Measurements from ENCODE around the gene OGFOD2.

Gene OGFOD2

DNA sequence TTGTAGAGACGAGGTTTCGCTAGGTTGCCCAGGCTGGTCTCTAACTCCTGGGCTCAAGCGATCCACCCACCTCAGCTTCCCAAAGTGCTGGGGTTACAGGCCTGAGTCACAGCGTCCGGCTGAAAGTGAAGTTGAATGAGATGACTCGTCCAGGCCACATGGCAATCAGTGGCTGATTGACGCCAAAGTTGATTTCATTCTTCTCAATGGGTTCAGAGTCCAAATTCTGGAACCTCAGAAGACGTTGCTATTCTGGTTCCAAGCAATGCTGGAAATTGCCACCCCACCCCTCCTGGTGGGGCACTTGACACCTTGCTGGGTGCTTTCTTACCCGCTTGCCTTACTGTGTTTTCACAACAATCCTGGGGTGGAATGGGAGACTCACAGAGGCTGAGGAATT is 23.6 kb upstream of the OGFOD2 start:
- DNase-seq, result no peak

DNA sequence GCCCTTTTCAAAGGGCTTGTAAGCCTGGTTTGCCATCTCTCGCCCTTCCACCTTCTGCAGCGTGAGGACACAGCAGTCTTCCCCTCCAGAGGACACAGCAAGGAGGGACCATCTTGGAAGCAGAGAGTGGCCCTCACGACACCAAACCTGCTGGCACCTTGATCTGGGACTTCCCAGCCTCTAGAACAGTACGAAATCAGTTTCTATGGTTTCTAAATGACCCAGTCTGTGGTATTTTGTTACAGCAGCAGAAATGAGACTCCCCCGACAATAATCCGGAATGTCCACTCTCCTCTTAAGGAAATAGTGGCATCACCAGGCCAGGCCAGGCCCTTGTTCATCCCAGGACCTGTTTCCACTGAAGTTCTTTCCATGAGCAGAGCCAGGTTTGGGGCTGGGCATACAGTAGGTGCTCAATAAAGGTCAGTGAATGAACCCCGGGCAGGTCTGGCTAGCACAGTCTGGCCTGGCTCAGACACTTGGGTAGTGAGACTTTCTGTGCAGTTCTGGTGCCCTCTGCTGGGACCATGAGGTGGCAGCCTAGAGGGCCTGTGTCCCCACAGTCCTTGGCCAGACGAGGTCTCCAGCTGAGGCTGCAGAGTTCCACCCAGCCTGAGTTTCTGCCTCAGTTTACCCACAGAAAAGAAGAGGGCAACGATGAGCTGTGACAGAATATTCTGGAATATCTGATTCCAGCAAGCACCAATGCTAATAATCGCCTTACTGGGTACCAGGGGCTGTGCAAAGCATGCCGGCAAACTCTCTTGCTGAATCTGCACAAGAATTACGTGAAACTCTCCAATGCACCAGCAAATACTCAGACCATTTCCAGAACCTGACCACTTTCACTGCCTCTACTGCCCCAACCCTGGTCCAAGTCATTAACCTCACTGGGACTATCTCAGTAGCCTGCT is 22.8 kb upstream of the OGFOD2 start:
- peak in 49 of 56 donors; percentile 18 to 86 (median 61) for DNase-seq

DNA sequence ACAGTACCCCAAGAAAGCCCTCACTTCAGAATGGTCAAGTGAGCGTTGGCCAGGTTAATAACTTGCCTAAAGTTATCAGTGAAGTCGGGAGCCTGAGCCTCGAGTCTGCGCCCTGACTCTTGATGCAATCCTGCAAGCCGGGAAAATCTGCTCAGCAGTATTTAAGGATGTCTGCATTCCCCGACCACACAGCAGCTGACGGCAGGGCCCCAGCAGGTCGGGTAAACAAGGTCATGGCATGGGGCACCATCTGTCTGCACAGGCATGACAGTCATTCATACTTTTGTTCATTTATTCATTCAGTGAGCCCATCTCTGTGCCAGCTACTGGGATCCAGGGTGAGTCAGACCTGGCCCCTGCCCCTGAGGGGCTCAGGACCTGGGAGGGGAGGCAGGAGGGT is 19.9 kb upstream of the OGFOD2 start:
- DNase-seq, result no peak

DNA sequence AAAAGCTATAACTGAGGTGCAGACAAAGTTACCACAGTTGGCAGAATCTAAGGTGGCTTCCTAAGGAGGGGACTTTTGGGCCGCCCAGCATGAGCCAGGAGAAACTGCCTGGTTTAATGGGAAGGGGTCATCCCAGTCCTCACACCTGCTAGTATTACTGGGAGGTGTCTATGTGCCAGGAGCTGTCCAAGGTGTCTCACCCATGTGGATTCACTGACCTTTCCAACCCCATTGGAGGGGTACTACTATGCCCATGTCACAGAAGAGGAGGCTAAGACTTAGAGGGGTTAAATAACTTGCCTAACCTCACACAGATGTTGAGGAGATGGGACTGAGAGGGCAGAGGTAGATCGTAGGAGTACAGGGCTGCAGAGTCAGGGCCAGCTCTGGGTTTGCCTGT is 19.0 kb upstream of the OGFOD2 start:
- no peak for DNase-seq

DNA sequence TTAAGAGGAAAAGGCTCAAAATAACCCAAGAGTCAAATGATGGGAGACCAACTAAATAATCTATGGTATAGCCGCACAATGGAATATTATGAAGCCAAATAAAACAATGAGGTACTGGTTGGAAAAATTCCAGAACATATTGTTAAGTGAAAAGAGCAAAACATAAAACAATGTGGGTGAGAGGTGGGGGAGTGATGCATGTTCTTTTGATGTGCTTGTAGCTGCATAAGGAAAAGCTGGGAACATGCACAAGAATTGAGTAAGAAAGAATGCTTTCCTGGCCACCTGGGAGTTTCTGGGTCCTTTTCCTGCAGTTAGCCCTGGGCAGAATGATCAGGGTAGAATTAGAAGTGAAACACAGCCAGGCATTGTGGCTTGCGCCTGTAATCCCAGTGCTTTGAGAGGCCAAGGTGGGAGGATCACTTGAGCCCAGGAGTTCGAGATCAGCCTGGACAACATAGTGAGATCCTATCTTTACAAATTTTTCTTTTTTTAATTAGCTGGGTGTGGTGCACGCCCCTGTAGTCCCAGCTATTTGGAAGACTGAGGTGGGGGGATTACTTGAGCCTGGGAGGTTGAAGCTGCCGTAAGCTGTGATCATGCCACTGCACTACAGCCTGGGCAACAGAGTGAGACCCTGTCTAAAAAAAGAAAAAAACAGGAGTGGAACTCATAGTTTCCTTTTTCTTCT is 16.7 kb upstream of the OGFOD2 start:
- no peak for DNase-seq

DNA sequence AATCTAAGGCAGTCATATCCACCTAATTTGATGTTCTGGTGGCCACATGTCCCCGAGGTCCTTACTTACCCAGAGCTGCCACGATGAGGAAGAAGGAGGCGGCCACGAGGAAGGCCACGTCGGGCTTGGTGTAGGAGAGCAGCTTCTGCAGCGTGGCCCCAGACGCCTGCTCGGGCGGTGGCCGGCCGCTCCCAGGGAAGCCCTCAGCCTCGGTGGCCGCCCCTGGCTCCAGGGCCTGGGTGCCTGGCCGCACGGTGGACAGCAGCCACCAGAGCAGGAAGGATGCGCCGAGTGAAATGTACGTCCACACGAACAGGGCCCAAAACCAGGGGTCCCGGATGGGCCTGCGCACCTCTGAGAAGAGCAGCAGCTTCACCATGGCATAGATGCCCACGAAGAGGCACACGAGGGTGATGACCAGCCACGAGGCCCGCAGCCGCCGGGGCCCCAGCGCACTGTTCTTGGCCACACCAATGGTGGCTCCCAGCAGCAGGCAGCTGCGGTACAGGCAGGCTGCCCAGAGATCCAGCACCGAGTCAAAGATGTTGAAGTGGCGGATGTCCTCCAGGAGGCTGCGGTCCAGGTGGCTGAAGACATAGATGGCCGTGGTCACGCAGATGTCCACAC is 15.4 kb upstream of the OGFOD2 start:
- no peak for DNase-seq

DNA sequence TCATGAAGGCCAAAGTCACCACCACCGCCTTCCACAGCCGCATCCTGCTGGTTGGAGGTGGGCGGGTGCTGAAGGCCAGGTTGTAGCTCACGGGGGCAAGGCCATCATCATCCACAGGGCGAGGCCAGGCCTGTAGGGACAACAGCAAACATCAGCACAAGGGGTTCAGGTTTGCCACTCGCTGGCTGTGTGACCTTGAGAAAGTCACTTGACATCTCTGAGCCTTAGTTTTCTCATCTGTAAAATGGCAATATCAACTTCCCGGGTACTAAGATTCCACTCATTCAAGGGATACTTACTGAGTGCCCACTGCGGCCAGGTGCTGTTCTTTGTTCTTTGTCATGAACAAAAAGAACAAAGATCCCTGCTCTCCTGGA is 14.9 kb upstream of the OGFOD2 start:
- DNase-seq, result no peak

DNA sequence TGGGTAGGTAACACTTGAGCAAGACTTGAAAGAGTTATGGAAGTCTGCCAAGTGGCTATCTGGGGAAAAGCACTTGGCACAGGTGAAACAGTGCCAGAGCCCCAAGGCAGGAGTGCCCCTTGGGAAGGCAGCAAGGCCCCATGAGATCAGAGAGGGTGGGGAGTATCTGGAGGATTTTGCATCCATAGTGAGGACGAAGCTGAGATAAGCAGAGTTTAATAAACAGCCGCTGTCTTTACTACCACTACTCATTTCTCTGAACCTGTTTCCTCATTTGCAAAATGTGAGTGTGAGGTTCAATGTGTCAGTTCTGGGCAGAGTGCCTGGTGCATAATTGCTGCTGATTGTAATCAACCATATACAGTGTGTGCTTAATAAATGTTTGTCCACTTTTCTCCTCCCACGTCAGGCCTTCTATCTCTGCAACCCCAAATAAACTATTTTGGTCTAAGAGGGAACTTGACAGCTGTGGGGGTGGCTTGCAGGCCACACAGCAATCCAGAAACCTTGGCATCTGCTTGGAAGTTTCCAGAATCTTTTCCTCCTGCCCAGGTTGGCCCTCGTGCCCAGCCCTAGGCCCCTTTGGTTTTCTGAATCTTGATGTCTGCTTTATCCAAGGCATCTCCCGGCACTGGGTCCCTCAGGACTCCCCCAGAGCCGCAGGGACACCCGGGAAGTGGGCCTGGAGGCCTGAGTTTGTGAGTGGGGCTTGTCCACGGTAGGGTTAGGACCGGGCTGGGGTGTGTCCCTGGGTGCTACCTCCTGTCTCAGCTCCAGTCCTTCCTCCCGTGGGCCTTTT is 13.3 kb upstream of the OGFOD2 start:
- no peak for DNase-seq

DNA sequence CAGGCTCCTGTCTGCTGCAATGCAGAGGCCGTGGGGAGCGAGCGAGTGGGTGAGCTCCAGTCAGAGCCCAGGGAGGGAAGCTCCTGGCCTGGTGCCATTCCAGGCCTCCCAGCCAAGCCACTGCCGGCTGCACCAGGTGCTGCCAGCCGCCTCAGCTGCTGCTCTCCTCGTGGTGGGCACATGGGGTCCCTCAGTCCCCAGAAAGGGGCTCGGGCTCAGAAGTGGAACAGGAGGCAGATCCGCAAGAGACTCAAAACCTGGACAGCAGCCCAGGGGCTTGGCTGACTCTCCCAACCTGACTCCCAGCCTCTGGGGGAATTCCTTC is 11.1 kb upstream of the OGFOD2 start:
- peak in 15 of 56 donors; percentile 8 to 60 (median 34) for DNase-seq

DNA sequence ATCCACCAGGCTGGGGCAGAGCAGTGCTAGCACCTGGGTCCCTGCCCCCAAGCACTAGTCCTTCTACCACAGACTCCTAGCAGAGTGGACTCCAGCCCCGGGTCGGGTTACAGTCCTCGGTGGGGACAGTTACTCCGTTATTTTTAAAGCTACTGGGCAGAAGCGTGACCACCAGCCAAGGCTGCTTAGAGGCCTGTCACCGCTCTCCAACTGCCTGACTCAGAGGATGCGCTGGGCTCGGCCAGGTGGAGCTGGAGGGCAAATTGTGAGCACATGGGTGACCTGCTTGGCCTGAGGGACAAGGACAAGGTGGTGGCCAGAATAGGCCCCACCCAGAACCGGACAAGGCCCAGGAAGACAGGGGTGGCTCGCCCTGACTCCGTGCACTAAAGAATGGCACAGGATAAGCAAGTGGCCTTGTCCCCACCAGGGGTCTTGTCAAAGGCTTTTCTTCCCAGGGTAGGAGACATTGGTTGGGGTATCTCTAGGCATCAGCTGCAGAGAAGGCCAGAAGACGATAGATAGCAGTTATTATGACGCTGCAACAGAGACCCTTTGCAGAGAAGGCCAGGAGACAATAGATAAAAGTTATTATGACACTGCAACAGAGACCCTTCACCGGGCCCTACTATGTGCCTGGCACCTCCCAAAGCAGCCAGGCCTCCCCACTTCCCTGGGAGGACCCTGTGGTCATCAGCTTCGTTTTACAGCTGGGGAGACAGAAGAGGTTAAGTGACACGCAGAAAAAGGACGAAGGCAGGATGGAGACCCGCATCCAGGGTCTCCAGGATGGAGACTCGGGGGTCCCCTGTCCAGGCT is 10.4 kb upstream of the OGFOD2 start:
- DNase-seq, result no peak

DNA sequence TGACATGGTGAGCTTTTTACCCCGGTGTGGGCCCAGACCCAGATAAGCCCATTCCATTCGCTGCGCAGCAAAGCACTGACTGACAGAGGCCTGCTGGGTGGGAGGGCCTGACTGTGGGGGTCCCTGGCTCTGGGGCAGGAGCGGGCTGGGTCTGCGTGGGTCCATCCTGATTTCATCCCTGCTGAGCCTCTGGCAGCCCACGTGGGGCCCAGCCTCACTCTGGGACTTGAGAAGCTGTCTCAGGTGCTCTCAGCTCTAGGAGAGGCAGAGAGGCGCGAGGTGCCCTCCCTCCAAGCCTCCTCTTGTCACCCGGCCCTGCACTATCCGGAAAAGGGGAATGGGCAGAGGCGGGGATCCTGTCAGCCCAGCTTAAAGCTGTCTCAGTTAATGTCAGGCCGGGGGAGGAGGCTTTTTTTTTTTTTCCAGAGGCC is 9.7 kb upstream of the OGFOD2 start:
- DNase-seq, result peak in 3 of 56 donors; percentile 15 to 29 (median 22)

DNA sequence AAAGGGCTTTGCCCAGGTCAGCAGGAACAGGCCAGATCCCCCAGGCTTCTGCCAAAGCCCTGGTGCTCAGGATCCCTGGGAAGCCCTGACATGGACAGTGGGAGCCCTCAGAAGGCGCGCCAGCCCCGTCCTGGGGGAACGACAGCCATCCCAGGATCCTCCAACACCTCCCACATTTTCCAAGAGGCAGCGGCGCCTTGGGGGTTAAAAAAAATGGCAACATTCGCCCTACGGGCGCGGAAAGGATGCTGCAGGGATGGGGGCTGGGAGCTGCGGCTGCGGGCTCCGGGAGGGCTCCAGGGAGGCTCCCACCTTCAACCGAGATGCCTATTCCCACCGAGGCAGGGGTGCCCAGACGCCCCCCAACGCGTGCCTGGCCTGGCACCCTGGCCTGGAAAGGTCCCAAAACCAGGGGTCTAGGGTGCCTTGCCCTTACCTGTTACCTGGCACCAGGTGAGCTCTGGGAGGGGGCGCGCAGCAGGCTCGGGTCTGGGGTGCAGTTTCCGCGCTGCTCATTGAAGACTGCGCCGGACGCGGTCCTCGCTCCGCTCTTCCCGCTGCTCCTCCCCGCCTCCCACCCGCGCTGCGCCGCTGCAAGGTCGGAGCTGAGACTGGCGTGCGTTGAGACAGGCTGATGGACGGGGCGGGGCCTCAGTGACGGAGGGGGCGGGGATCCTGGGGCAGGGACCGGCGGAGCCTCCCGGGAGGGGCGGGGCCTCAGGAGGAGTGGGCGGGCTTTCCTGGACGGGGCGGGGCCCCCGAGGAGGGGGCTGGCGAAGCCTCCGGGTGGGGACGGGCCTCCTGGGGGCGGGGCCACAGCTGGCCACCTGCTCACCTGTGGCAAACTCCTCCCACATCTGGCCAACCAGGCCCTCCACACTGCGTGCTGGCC is 8.9 kb upstream of the OGFOD2 start, which contains the start of gene ABCB9:
TSS of gene ABCB9 (minus strand) at position 613 of the 892 bp plus-strand sequence. CDS start 6,228 bp downstream, outside the sequence.
- peak in 54 of 56 donors; percentile 41 to 96 (median 84) for DNase-seq

DNA sequence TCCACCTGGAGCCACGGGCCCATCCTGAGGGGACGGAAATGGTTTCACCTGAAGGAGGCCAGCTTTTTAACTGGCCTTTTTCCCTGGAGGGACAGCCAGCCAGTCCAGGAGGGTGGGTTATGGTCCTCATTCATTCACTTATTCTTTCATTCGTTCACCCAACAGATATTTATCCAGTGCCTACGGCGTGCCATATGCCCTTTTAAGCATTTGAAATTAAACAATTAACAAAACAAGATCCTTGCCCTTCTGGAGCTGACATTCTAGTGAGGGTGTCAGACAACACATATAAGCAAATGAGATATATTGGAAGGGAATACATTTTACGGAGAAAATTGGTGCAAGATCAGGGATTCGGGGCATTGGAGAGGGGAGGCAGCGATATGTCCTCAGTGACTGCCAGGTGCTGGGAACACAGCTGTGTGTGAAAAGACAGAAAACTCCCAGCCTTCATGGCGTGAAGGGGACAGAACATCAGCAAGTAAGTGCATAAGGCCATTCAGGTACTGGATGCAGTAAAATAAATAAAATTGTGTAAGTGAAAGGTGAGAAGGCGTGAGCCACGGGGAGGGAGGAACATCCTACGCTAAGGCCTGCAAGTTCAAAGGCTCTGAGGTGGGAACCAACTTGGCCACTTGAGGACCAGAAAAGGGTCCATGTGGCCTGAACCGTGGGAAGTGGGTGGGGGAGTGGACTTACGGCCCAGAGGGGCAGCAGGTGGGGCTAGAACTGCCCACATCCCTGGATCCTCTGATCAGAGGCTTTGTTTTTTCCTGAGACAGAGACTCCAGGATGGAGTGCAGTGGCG is 8.1 kb upstream of the OGFOD2 start:
- DNase-seq, result no peak

DNA sequence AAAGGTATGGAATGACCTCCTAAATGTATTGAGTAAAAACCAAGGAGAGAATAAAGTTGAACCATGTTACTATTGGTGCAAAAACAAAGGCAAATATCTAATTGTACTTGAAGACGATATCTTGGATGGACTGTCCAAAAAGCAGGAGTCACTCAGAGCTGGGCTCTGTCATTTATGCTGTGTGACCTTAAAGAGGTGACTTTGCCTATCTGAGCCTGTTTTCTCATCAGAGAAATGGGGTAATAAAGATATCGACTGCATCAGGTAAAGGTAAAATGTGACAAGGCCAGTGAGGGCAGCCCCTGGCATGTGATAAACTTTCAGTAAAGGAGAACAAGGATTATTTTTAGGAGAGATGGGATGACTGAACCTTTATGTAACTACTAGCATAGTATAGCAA is 6.9 kb upstream of the OGFOD2 start:
- no peak for DNase-seq

DNA sequence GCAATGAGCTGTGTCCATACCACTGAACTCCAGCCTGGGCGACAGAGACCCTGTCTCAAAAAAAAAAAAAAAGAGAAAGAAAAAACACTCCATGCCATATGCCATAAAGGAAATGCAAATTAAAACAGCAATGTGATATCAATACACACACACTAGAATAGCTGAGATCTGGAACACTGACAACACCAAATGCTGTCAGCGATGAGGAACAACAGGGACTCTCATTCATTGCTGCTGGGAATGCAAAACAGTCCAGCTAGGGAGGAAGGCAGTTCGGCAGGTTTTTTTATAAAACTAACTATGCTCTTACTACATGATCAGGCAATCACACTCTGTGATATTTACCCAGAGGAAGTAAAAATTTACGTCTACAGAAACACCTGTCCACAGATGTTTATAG is 5.4 kb upstream of the OGFOD2 start:
- peak in 9 of 56 donors; percentile 10 to 47 (median 33) for DNase-seq

DNA sequence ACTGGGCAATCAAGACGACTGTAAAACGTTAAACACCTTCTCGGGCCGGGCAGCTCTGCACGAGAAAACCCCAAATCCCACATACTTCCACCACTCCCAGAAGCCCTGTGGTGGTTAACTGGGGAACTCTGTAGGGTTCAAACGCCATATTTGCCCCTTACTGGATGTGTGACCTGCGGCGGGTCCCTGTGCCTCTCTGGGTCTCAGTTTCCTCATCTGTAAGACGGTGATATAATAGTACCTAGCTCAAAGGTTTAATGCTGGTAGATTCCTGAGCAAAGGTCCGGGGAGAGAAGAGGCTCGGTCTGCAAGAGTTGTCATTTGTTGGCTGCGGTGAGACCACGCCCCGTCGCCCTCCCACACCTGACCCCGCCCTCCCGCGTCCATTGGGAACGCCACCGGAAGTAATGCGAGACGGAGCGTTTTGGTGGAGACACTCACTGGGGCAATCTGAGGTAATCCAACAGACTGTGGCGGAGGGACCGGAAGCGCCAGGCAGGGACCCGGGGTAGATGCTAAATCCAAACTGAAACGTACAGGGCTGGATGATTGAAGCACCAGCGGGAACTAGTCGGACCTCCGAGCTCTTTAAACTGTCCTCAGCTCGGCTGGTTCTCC is 661 bp upstream of the OGFOD2 start:
- DNase-seq, result peak; percentile 90 to 99 (median 97)

DNA sequence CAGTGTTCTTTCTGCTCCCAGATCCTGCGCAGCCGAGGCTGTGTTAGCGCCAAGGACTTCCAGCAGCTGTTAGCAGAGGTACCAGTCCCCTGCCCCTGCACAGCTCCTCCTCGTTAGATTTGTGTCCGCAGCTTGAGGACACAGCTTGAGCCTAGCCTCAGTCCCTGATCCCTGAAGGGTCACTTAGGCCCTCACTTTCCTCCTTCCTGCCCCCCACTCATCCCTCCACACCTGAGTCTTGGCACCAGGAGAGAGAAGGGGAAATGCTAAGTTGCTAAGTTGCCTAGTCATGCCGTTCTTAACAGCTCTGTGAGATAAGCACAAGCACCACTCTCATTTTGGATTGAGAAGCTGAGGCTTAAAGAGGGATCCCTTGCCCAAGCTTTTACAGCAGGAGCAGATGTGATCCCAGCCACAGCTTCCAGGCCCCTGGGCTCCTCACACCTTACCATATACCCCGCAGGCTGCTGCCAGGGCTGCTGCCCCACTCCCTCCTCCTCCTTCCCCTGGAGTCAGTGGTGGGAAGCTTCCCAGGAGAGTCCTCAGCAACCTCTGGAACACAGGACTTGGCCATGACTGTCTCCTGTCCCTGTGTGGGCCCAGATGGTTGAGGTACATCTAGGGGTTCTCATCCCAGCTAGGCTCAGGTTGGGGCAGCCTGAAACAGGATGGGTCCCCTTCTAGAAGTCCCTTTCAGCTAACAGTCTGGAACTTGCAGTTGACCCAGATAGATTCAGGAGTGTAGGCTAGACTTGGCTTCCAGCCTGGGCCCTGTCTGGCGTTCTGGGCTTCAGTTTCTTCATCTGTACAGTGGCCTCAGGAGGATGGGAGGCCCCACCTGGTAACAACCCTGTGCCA is 975 bp downstream of the OGFOD2 start:
- DNase-seq, result peak in 1 of 56 donors; percentile 18

Data from amygdala (tissue), 56 donors.